Activated T-helper 2 cell treated with anti-CD3 and anti-CD28 coated beads, Interferon-gamma antibody, Interleukin-2, Interleukin-4, amounts not matched to agents 10 μg/mL and 5 μg/mL and 100 μg/mL, durations not matched to agents 14 hours and 24 hours and 36 hours (primary cell): ENCODE data around the gene DMD. TPM values are rescaled to one million over a fixed set of nuclear protein-coding genes. Genes with fewer than 3 reads are reported as not detected.

Source experiments
- DNase-seq: peaks from one replicate; pipeline ENCODE4 v3.0.0; 2021; ENCODE audit warnings: low spot score
- H3K27ac Mint-ChIP-seq: one replicate; pipeline ENCODE4 v1.8.0; 2021; ENCODE audit warnings: mixed read lengths
- H3K27me3 Mint-ChIP-seq: one replicate; pipeline ENCODE4 v1.8.0; 2021; ENCODE audit warnings: low read depth, mixed read lengths
- H3K36me3 Mint-ChIP-seq: one replicate; pipeline ENCODE4 v1.8.0; 2021; ENCODE audit warnings: low read depth, mixed read lengths
- H3K4me1 Mint-ChIP-seq: one replicate; pipeline ENCODE4 v1.8.0; 2021; ENCODE audit warnings: low read depth, mixed read lengths
- H3K4me3 Mint-ChIP-seq: one replicate; pipeline ENCODE4 v1.8.0; 2021; ENCODE audit warnings: low read depth, mild to moderate bottlenecking, moderate library complexity, mixed read lengths
- H3K9me3 Mint-ChIP-seq: one replicate; pipeline ENCODE4 v1.8.0; 2021; ENCODE audit warnings: mixed read lengths
- intact Hi-C: fragments of 100-400 bp; cut with micrococcal nuclease; formaldehyde crosslinking; loops from one replicate; pipeline ENCODE4 v1.15.1; 2023
- total RNA-seq: library from RNA; stranded (reverse); gene quantifications from 2 replicates; pipeline ENCODE4 v1.2.3, GENCODE V29; 2022

Gene DMD
- total RNA-seq, 1 donor from 2014 or later: 0.84 TPM

DNA sequence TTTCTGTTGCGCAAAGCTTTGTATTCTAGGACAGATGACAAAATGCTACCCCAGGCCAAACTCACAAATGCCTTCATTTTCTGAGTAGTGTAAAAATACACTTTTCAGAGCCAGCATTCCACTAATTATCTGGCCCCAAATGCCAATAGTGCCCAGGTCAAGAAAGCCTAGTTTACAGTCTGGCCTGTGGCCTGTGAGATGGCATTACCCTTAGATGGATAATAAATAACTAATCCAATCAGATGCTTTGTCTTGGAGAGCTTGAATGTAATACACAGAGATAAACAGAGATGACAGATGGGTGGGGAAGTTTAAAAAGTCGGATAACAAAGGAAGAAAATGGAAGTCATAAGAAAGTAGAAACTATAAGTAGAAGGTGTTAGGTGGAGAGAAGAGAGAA is 1874.9 kb downstream of the DMD start:
- intact Hi-C loops: no loop called here
- DNase-seq: no peak
- Mint-ChIP-seq H3K9me3 (no peaks in the 10 kb centered on the region), H3K4me3 (no peak overlapping the region), H3K36me3 (no peaks in the 10 kb centered on the region), H3K4me1 (no peaks in the 10 kb centered on the region), H3K27ac (no peak overlapping the region), H3K27me3 (no peaks in the 10 kb centered on the region)

DNA sequence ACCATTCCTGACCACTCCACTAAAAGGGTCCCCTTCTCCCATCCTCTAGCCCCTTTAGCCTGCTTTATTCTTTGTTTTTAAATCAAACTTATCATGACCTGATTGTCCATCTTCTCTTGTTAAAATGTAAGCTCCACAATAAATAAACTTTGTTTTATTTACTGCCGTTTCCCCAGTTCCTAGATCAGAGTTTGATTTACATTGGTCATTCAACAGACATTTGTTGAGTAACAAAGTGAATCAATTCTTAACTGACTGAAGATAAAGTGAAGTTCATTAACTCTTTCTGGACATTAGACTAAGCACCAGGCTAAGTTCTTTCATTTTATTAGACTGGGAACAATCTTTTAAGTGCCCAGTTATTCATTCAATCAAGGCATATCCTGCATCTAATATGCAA is 1876.4 kb downstream of the DMD start:
- no peak overlapping the region for H3K4me3 Mint-ChIP-seq
- no peaks in the 10 kb centered on the region for H3K4me1 Mint-ChIP-seq
- H3K36me3 Mint-ChIP-seq: no peaks in the 10 kb centered on the region

DNA sequence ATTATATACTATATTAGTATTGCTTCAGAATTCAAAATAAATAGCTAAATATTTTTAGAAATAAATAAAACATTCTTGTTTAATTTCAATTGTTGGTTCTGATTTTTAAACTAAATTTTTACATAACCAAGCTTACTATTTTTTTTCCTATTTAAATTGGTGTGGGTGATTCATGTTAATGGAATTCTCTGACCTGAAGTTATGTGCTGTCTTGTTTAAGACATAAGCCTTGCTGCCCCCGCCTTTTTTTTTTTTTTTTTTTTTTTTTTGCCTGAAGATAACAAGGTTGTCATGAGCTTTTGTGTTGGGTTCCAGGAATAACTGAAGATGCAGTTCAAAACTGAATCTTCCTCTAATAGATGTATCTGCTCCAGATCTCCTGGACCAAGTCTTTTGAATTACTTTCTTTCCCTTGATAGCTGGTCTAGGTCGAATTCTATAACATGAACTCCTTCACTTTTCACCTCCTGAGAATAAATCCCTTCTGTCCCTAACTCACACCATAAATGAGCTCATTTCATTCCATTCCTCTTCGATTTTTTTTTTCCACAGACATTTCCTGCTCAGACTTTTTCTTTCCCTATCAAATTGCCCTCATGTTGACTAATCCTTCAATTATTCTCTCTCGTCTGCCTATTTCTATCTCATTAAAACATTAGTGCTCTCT is 1878.1 kb downstream of the DMD start:
- no peaks in the 10 kb centered on the region for H3K27me3 Mint-ChIP-seq
- no peaks in the 10 kb centered on the region for H3K4me1 Mint-ChIP-seq
- H3K36me3 Mint-ChIP-seq: no peaks in the 10 kb centered on the region
- no peak for DNase-seq
- no peaks in the 10 kb centered on the region for H3K9me3 Mint-ChIP-seq
- intact Hi-C loops: no loop called here
- no peak overlapping the region for H3K4me3 Mint-ChIP-seq
- no peak overlapping the region for H3K27ac Mint-ChIP-seq

More for the DNA sequence above, 1876.4 kb downstream of the DMD start:
- H3K27ac Mint-ChIP-seq: no peak overlapping the region
- intact Hi-C loops: no loop called here
- H3K27me3 Mint-ChIP-seq: no peaks in the 10 kb centered on the region
- no peak for DNase-seq
- no peaks in the 10 kb centered on the region for H3K9me3 Mint-ChIP-seq

DNA sequence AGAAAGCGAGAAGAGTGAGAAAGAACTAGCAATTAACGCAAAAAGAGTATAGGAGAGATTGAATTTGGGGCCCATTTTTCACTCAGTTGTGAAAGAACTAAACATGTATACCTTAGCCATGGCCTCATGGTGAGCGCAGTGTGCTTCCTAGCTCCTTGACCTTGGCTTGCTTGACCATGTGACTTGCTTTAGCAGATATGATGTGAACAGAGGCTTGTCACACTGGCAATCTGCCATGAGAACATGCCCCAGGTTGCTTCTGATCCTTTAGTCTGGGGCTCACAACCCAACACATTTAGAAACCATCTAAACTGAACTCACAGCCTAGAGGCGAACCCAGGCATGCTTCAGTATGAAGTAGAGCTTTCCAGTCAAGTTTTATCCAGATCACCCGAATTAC is 1879.4 kb downstream of the DMD start:
- no peaks in the 10 kb centered on the region for H3K9me3 Mint-ChIP-seq
- H3K27me3 Mint-ChIP-seq: no peaks in the 10 kb centered on the region
- no peak overlapping the region for H3K27ac Mint-ChIP-seq
- no peaks in the 10 kb centered on the region for H3K4me1 Mint-ChIP-seq
- no peaks in the 10 kb centered on the region for H3K36me3 Mint-ChIP-seq
- H3K4me3 Mint-ChIP-seq: no peak overlapping the region
- DNase-seq: no peak
- intact Hi-C loops: no loop called here

DNA sequence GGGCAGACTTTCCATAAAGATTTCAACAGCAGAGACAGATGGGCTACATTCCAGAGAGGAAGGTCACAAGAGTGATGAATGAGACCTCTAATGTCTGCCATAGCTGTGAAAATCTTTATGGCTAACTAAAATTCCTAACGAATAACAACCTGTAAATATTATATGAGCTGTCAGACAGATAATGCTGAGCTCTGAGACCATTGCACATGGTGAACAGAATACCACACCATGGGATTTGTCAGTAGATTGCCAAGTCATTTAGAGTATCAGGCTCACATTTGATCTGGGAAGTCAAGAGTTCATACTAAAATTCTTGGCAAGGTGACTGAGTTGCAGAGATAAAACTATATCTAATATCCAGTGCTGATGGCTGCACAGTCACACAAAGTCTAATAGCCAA is 1880.3 kb downstream of the DMD start:
- H3K36me3 Mint-ChIP-seq: no peaks in the 10 kb centered on the region
- no peak overlapping the region for H3K4me3 Mint-ChIP-seq
- H3K9me3 Mint-ChIP-seq: no peaks in the 10 kb centered on the region
- no peak for DNase-seq
- no peaks in the 10 kb centered on the region for H3K27me3 Mint-ChIP-seq
- intact Hi-C loops: no loop called here
- no peaks in the 10 kb centered on the region for H3K4me1 Mint-ChIP-seq
- no peak overlapping the region for H3K27ac Mint-ChIP-seq

DNA sequence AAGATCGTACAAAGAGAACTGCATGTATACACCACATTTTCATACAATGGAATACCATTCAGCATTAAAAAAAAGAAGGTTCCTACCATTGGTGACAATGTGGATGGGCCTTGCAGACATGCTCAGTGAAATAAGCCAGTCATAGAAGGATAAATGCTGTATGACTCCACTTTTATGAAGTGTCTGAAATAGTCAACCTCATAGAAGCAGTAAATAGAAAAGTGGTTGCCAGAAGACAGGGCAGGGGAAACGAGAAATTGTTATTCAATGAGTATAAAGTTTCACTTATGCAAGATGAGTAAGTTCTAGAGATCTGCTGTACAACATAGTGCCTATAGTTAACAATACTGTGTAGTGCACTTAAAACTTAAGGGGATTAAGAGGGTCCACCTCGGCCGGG is 1882.1 kb downstream of the DMD start:
- H3K27ac Mint-ChIP-seq: no peak overlapping the region
- no peaks in the 10 kb centered on the region for H3K36me3 Mint-ChIP-seq
- H3K4me3 Mint-ChIP-seq: no peak overlapping the region
- H3K9me3 Mint-ChIP-seq: no peaks in the 10 kb centered on the region
- no peaks in the 10 kb centered on the region for H3K4me1 Mint-ChIP-seq
- intact Hi-C loops: no loop called here
- no peak for DNase-seq
- no peaks in the 10 kb centered on the region for H3K27me3 Mint-ChIP-seq

DNA sequence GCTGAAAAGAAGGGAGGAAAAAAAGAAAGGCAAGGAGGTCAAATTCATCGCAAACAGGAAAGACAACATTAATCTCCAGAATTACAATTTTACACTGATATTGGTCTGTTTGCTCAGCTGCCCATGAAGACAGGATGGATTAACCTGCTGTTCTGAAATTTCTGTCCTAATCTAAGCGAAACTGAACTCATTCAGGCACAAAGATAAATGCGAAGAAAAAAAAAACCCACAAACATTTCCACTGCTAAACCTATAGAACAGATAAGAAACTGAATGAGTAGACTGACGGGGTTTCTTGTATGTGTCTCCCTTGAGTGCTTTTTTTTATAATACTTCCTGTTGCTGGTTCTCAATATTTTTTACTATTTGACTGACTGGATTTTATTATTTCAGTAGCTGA is 1887.7 kb downstream of the DMD start:
- Mint-ChIP-seq H3K4me1 (no peaks in the 10 kb centered on the region), H3K9me3 (no peaks in the 10 kb centered on the region), H3K36me3 (no peaks in the 10 kb centered on the region), H3K27me3 (no peaks in the 10 kb centered on the region), H3K27ac (no peak overlapping the region), H3K4me3 (no peak overlapping the region)
- intact Hi-C loops: no loop called here
- DNase-seq: no peak

DNA sequence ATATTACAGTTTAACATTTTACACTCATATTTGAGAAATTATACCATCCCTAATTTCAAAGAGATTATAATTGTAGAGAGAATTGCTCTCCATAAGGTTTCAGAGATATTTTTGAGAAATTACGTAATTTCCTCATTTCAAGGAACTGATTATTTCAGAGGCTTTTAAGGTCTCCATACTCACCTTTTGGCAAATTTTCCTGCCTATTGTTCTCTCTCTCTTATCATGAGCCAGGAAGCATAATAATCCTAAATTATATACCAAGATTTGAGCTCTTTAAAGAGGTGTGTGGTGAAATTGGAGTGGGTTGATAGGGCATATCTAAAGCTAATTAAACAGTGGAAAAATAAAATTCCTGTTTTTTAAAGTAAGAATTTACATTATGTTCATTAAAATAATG is 1890.6 kb downstream of the DMD start:
- Mint-ChIP-seq H3K36me3 (no peaks in the 10 kb centered on the region), H3K27me3 (no peaks in the 10 kb centered on the region), H3K4me1 (no peaks in the 10 kb centered on the region), H3K4me3 (no peak overlapping the region), H3K9me3 (no peaks in the 10 kb centered on the region), H3K27ac (no peak overlapping the region)
- intact Hi-C loops: no loop called here
- DNase-seq: no peak

DNA sequence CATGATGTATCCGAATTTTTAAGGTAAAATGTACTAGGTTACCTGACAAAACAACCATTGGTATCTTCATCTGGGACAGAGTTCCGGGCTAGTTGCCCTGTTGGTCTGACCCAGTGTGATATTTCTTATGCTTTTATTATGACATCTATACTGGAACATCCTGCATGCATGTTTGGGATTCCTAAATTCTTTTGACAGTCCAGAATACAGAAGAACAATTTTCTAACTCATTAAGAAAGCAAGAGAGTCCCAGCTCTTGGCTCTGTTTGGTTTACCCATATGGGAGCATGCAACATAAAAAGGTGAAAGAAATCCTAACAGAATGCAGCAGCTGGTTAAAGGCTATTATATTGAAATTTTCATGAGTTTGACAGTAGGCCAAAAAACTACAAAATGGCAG is 1891.8 kb downstream of the DMD start:
- DNase-seq: no peak
- Mint-ChIP-seq H3K36me3 (no peaks in the 10 kb centered on the region), H3K9me3 (no peaks in the 10 kb centered on the region), H3K4me3 (no peak overlapping the region), H3K4me1 (no peaks in the 10 kb centered on the region), H3K27me3 (no peaks in the 10 kb centered on the region), H3K27ac (no peak overlapping the region)
- intact Hi-C loops: no loop called here

DNA sequence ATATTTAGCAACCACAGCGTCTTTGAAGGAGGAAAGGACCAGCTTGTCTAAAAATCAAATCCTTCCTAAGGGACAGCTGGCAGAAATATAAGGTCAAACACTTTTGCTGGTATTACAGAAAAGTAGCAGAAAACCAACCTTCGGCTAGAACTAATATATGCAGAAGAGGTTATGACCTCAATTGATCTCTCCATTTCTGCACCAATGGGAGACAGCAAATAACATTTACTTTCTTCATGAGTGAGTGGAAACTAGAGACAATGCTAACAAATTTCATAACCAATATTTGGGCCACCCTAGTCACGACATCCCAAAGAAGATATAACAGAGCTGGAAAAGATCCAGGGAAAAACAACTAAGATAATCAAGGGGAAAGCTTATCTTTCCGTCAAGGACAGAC is 1892.5 kb downstream of the DMD start:
- Mint-ChIP-seq H3K4me3 (no peak overlapping the region), H3K4me1 (no peaks in the 10 kb centered on the region), H3K27ac (no peak overlapping the region), H3K27me3 (no peaks in the 10 kb centered on the region), H3K36me3 (no peaks in the 10 kb centered on the region), H3K9me3 (no peaks in the 10 kb centered on the region)
- DNase-seq: no peak
- intact Hi-C loops: no loop called here

DNA sequence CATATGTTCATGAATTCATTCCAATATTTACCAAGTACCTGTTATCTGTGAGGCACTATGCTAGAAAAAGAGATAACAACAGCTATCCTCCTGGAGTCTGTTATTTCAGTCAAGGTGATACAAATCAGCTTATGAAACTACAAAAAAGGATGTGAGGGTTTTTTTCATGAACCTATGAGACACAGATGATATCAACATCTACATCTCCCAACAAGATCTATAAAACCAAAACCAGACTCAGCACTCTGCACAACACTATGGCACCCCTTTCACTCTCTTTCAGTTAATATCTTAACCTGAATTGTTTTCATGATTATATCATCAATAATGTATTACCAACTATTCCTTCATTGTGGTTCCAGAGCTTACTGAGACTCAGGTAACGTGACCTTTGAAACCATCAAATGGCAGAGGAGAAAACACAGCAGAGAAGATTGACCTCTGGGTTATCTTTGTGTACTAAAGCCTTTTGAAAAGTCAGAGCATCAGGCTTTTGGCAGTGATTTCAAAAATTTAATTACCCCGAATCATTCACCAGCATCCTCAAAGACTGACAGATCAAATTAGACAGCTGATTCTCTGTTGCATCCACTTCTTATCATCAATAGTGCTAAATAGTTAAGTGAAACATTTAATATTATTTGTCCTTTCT is 1894.9 kb downstream of the DMD start:
- Mint-ChIP-seq H3K4me1 (no peaks in the 10 kb centered on the region), H3K9me3 (no peaks in the 10 kb centered on the region), H3K36me3 (no peaks in the 10 kb centered on the region), H3K27ac (no peak overlapping the region), H3K4me3 (no peak overlapping the region), H3K27me3 (no peaks in the 10 kb centered on the region)
- intact Hi-C loops: no loop called here
- DNase-seq: no peak

DNA sequence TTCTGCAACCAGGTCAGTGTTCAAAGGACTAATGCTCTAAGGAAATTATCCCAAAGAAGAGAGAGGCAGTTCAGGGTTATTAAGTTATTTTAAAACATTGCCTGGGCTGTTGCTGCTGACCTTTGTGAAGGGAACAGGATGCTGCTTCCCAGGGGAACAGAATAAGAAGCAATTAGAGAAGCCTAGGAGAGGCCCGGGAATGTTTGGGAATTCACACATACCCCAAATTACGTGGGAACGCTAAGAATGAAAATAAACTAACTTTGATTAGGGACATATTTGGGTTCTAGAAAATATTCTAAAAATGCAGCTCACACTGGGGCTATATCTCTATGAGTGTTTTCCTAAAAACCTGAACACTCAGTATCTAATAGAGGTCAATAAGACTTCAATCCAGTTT is 1896.4 kb downstream of the DMD start:
- no peak for DNase-seq
- Mint-ChIP-seq H3K4me1 (no peaks in the 10 kb centered on the region), H3K36me3 (no peaks in the 10 kb centered on the region), H3K27ac (no peak overlapping the region), H3K4me3 (no peak overlapping the region), H3K9me3 (no peaks in the 10 kb centered on the region), H3K27me3 (no peaks in the 10 kb centered on the region)
- intact Hi-C loops: no loop called here

DNA sequence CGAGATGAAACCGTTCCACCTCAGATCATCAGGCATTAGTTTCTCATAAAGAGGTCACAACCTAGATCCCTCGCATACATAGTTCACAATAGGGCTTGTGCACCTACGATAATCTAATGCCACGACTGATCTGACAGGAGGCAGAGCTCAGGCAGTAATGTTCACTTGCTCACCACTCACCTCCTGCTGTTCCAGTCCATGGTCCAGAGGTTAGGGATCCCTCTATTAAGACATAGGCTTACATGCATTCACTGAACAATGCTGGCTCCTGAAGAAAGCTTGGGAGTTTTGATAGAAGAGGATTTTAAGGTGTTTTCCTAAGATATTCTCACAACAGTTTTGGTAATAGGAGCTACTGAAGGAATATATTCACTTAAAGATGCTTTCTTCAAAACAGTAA is 1903.4 kb downstream of the DMD start:
- H3K27ac Mint-ChIP-seq: no peak overlapping the region
- DNase-seq: no peak
- H3K9me3 Mint-ChIP-seq: no peaks in the 10 kb centered on the region
- intact Hi-C loops: no loop called here
- H3K4me1 Mint-ChIP-seq: no peaks in the 10 kb centered on the region
- peaks cover 3% of the 10 kb centered on the region for H3K27me3 Mint-ChIP-seq
- no peaks in the 10 kb centered on the region for H3K36me3 Mint-ChIP-seq
- no peak overlapping the region for H3K4me3 Mint-ChIP-seq
